BJ (cell line): ENCODE data around the gene PSMB7. TPM values are rescaled to one million over a fixed set of nuclear protein-coding genes. Genes with fewer than 3 reads are reported as not detected.

Experiments used
- CTCF ChIA-PET: fragments of 350-600 bp; formaldehyde crosslinking; extraction: SDS; loops from one replicate; lab custom pipeline; 2021; ENCODE audit warnings: antibody characterized with exemption, inconsistent platforms; lab: Yijun Ruan, JAX
- POLR2A ChIA-PET: fragments of 300-600 bp; sonication (Branson Sonifier 250); formaldehyde crosslinking; extraction: SDS; loops from one replicate; lab custom pipeline; 2021; ENCODE audit warnings: antibody characterized with exemption; lab: Charles Lee
- DNase-seq: peaks from one replicate; pipeline ENCODE4 v3.0.0-alpha.2; 2011; ENCODE audit warnings: low read depth
- H3K27me3 ChIP-seq: 2 replicates; pipeline ENCODE4 v1.6.0; 2011; ENCODE audit warnings: low read length; ENCODE audit not compliant: control insufficient read depth, insufficient read depth
- H3K36me3 ChIP-seq: 2 replicates; pipeline ENCODE4 v1.5.1; 2011; ENCODE audit warnings: low read length; ENCODE audit not compliant: control insufficient read depth, insufficient read depth
- H3K4me3 ChIP-seq: 2 replicates; pipeline ENCODE4 v1.5.1; 2011; ENCODE audit warnings: low read depth, mild to moderate bottlenecking, control low read depth, low read length
- CTCF ChIP-seq: IDR thresholded peaks from 2 replicates; pipeline ENCODE4 v1.5.1; 2011; ENCODE audit warnings: low read depth, mild to moderate bottlenecking, control low read depth, inconsistent platforms, low read length, moderate library complexity; ENCODE audit not compliant: insufficient read depth
- polyA plus RNA-seq: library from polyadenylated mRNA; depleted of rRNA; stranded (reverse); fragments of >200 nt; gene quantifications from 2 replicates; pipeline ENCODE4 v1.2.3, GENCODE V29; 2011

PSMB7 gene
- polyA plus RNA-seq, 1 experiment = 325 TPM

GRCh38 chr9:124449381-124450151, 34.3 kb upstream of the PSMB7 start:
- no peak overlapping the region for H3K4me3 ChIP-seq
- no peak for DNase-seq
- no peak for TF ChIP-seq CTCF
- ChIA-PET POLR2A (no interaction called here), CTCF (no interaction called here)
- peaks cover 22% of the 10 kb centered on the region for H3K27me3 ChIP-seq
- H3K36me3 ChIP-seq = no peaks in the 10 kb centered on the region

- ChIA-PET CTCF (interaction anchor here (0.8 kb wide), 1 partner anchor 13 kb away, joined by 3 read pairs; no protein-coding TSS in a partner anchor), POLR2A (no interaction called here)
- no peak overlapping the region for H3K4me3 ChIP-seq
- DNase-seq = no peak
- no peaks in the 10 kb centered on the region for H3K36me3 ChIP-seq
- H3K27me3 ChIP-seq = peaks cover 21% of the 10 kb centered on the region
- TF ChIP-seq CTCF = no peak
These were observed 32.8 kb upstream of the PSMB7 start for GRCh38 chr9:124448019-124448418.

GRCh38 chr9:124447297-124447661, 32.0 kb upstream of the PSMB7 start:
- H3K36me3 ChIP-seq = no peaks in the 10 kb centered on the region
- H3K4me3 ChIP-seq = no peak overlapping the region
- TF ChIP-seq CTCF = no peak
- POLR2A ChIA-PET = no interaction called here
- no peak for DNase-seq
- peaks cover 17% of the 10 kb centered on the region for H3K27me3 ChIP-seq
- CTCF ChIA-PET = interaction anchor here (0.6 to 0.8 kb wide), 2 partner anchors 12 to 13 kb away, joined by 3 to 4 read pairs; no protein-coding TSS in a partner anchor

- H3K36me3 ChIP-seq = no peaks in the 10 kb centered on the region
- ChIA-PET CTCF (no interaction called here), POLR2A (no interaction called here)
- DNase-seq = no peak
- H3K4me3 ChIP-seq = no peak overlapping the region
- peaks cover 7% of the 10 kb centered on the region for H3K27me3 ChIP-seq
- TF ChIP-seq CTCF = no peak
These were observed 28.9 kb upstream of the PSMB7 start for GRCh38 chr9:124444166-124444565.

- TF ChIP-seq CTCF = no peak
- Histone ChIP-seq H3K36me3 (no peaks in the 10 kb centered on the region), H3K27me3 (peaks cover 7% of the 10 kb centered on the region), H3K4me3 (no peak overlapping the region)
- ChIA-PET CTCF (no interaction called here), POLR2A (no interaction called here)
- DNase-seq = no peak
These were observed 28.4 kb upstream of the PSMB7 start for GRCh38 chr9:124443625-124444024.
